HL-60 (cell line): ENCODE measurements around the gene TRIM17.

ENCODE experiments used
- CTCF ChIP-seq: IDR thresholded peaks from one replicate; pipeline ENCODE4 v1.5.1; 2011; ENCODE audit warnings: low read length, control low read depth, inconsistent platforms; ENCODE audit not compliant: insufficient read depth
- REST ChIP-seq: IDR thresholded peaks from 2 replicates; pipeline ENCODE4 v1.6.1; 2012; ENCODE audit warnings: low read depth; ENCODE audit not compliant: insufficient replicate concordance

- TF ChIP-seq CTCF (no peak), REST (no peak)
Observed at GRCh38 chr1:228361314-228362140, 55.1 kb downstream of the TRIM17 start.
